ENCODE results near the gene PRKCE.

The PRKCE gene

GRCh38 chr2:45823723-45824206 is 172.3 kb downstream of the PRKCE start:
- 80 to 100% methylated on average over 4 of the region's 4 CpGs for WGBS, 2 experiments (ENCODE audit: insufficient coverage in 2 of 2)
- peaks cover 21% of the 10 kb centered on the region for H3K4me1 ChIP-seq (ENCODE audit: control insufficient read depth, insufficient read depth, low read length, poor library complexity, severe bottlenecking)
- H3K27ac ChIP-seq (ENCODE audit: low read depth, low read length, severe bottlenecking): no peak overlapping the region
- H3K4me3 ChIP-seq (ENCODE audit: extremely low read depth, insufficient read depth, low read length, poor library complexity, severe bottlenecking): no peak overlapping the region
- H3K9me3 ChIP-seq (ENCODE audit: control insufficient read depth, low read length): no peaks in the 10 kb centered on the region
- H3K36me3 ChIP-seq (ENCODE audit: control insufficient read depth, insufficient read depth, low read length): no peaks in the 10 kb centered on the region

- peaks cover 1% of the 10 kb centered on the region for H3K9me3 ChIP-seq (ENCODE audit: control insufficient read depth, low read length)
- H3K4me3 ChIP-seq (ENCODE audit: extremely low read depth, insufficient read depth, low read length, poor library complexity, severe bottlenecking): no peak overlapping the region
- WGBS, 2 experiments (ENCODE audit: insufficient coverage in 2 of 2): 86 to 95% methylated on average over 5 of the region's 6 CpGs
- H3K27ac ChIP-seq (ENCODE audit: low read depth, low read length, severe bottlenecking): no peak overlapping the region
- H3K36me3 ChIP-seq (ENCODE audit: control insufficient read depth, insufficient read depth, low read length): no peaks in the 10 kb centered on the region
- H3K4me1 ChIP-seq (ENCODE audit: control insufficient read depth, insufficient read depth, low read length, poor library complexity, severe bottlenecking): peaks cover 12% of the 10 kb centered on the region
Observed at GRCh38 chr2:45825001-45825651, 173.7 kb downstream of the PRKCE start.

- Histone ChIP-seq H3K36me3 (ENCODE audit: control insufficient read depth, insufficient read depth, low read length) (no peaks in the 10 kb centered on the region), H3K27ac (ENCODE audit: low read depth, low read length, severe bottlenecking) (no peak overlapping the region), H3K4me3 (ENCODE audit: extremely low read depth, insufficient read depth, low read length, poor library complexity, severe bottlenecking) (no peak overlapping the region), H3K9me3 (ENCODE audit: control insufficient read depth, low read length) (peaks cover 11% of the 10 kb centered on the region), H3K4me1 (ENCODE audit: control insufficient read depth, insufficient read depth, low read length, poor library complexity, severe bottlenecking) (peaks cover 6% of the 10 kb centered on the region)
- 89 to 95% methylated on average over 5 to 6 of the region's 6 CpGs for WGBS, 2 experiments (ENCODE audit: insufficient coverage in 2 of 2)
Observed at GRCh38 chr2:45826460-45826859, 175.0 kb downstream of the PRKCE start.

GRCh38 chr2:45826884-45827635 is 175.6 kb downstream of the PRKCE start:
- Histone ChIP-seq H3K27ac (ENCODE audit: low read depth, low read length, severe bottlenecking) (no peak overlapping the region), H3K4me3 (ENCODE audit: extremely low read depth, insufficient read depth, low read length, poor library complexity, severe bottlenecking) (no peak overlapping the region), H3K4me1 (ENCODE audit: control insufficient read depth, insufficient read depth, low read length, poor library complexity, severe bottlenecking) (peaks cover 6% of the 10 kb centered on the region), H3K36me3 (ENCODE audit: control insufficient read depth, insufficient read depth, low read length) (no peaks in the 10 kb centered on the region), H3K9me3 (ENCODE audit: control insufficient read depth, low read length) (peaks cover 11% of the 10 kb centered on the region)
- 74 to 93% methylated on average over 6 to 7 of the region's 10 CpGs for WGBS, 2 experiments (ENCODE audit: insufficient coverage in 2 of 2)

- peaks cover 11% of the 10 kb centered on the region for H3K9me3 ChIP-seq (ENCODE audit: control insufficient read depth, low read length)
- no peak overlapping the region for H3K27ac ChIP-seq (ENCODE audit: low read depth, low read length, severe bottlenecking)
- no peaks in the 10 kb centered on the region for H3K36me3 ChIP-seq (ENCODE audit: control insufficient read depth, insufficient read depth, low read length)
- no peak overlapping the region for H3K4me3 ChIP-seq (ENCODE audit: extremely low read depth, insufficient read depth, low read length, poor library complexity, severe bottlenecking)
- H3K4me1 ChIP-seq (ENCODE audit: control insufficient read depth, insufficient read depth, low read length, poor library complexity, severe bottlenecking): peaks cover 6% of the 10 kb centered on the region
Observed at GRCh38 chr2:45830322-45830721, 178.8 kb downstream of the PRKCE start.

GRCh38 chr2:45833301-45833967 is 182.0 kb downstream of the PRKCE start:
- 100% methylated on average over 1 of the region's 3 CpGs; no CpG with 5 or more reads in 1 of the 2 experiments for WGBS, 2 experiments (ENCODE audit: insufficient coverage in 2 of 2)
- H3K4me1 ChIP-seq (ENCODE audit: control insufficient read depth, insufficient read depth, low read length, poor library complexity, severe bottlenecking): no peaks in the 10 kb centered on the region

GRCh38 chr2:45833968-45834344 is 182.5 kb downstream of the PRKCE start:
- WGBS, 2 experiments (ENCODE audit: insufficient coverage in 2 of 2): 82 to 90% methylated on average over 3 of the region's 3 CpGs
- H3K36me3 ChIP-seq (ENCODE audit: control insufficient read depth, insufficient read depth, low read length): no peaks in the 10 kb centered on the region
- no peak overlapping the region for H3K4me3 ChIP-seq (ENCODE audit: extremely low read depth, insufficient read depth, low read length, poor library complexity, severe bottlenecking)
- H3K9me3 ChIP-seq (ENCODE audit: control insufficient read depth, low read length): peaks cover 11% of the 10 kb centered on the region
- no peaks in the 10 kb centered on the region for H3K4me1 ChIP-seq (ENCODE audit: control insufficient read depth, insufficient read depth, low read length, poor library complexity, severe bottlenecking)
- no peak overlapping the region for H3K27ac ChIP-seq (ENCODE audit: low read depth, low read length, severe bottlenecking)

More at GRCh38 chr2:45833301-45833967, 182.0 kb downstream of the PRKCE start:
- H3K27ac ChIP-seq (ENCODE audit: low read depth, low read length, severe bottlenecking): no peak overlapping the region
- no peaks in the 10 kb centered on the region for H3K36me3 ChIP-seq (ENCODE audit: control insufficient read depth, insufficient read depth, low read length)
- H3K4me3 ChIP-seq (ENCODE audit: extremely low read depth, insufficient read depth, low read length, poor library complexity, severe bottlenecking): no peak overlapping the region
- peaks cover 11% of the 10 kb centered on the region for H3K9me3 ChIP-seq (ENCODE audit: control insufficient read depth, low read length)

- no peaks in the 10 kb centered on the region for H3K36me3 ChIP-seq (ENCODE audit: control insufficient read depth, insufficient read depth, low read length)
- H3K4me1 ChIP-seq (ENCODE audit: control insufficient read depth, insufficient read depth, low read length, poor library complexity, severe bottlenecking): no peaks in the 10 kb centered on the region
- no peak overlapping the region for H3K27ac ChIP-seq (ENCODE audit: low read depth, low read length, severe bottlenecking)
- peaks cover 11% of the 10 kb centered on the region for H3K9me3 ChIP-seq (ENCODE audit: control insufficient read depth, low read length)
- H3K4me3 ChIP-seq (ENCODE audit: extremely low read depth, insufficient read depth, low read length, poor library complexity, severe bottlenecking): no peak overlapping the region
- 80% methylated on average over 1 of the region's 6 CpGs; no CpG with 5 or more reads in 1 of the 2 experiments for WGBS, 2 experiments (ENCODE audit: insufficient coverage in 2 of 2)
Observed at GRCh38 chr2:45834372-45834771, 182.9 kb downstream of the PRKCE start.

- WGBS, 2 experiments (ENCODE audit: insufficient coverage in 2 of 2): 97 to 100% methylated on average over 3 of the region's 5 CpGs
- Histone ChIP-seq H3K36me3 (ENCODE audit: control insufficient read depth, insufficient read depth, low read length) (no peaks in the 10 kb centered on the region), H3K27ac (ENCODE audit: low read depth, low read length, severe bottlenecking) (no peak overlapping the region), H3K9me3 (ENCODE audit: control insufficient read depth, low read length) (peaks cover 11% of the 10 kb centered on the region), H3K4me3 (ENCODE audit: extremely low read depth, insufficient read depth, low read length, poor library complexity, severe bottlenecking) (no peak overlapping the region), H3K4me1 (ENCODE audit: control insufficient read depth, insufficient read depth, low read length, poor library complexity, severe bottlenecking) (peaks cover 1% of the 10 kb centered on the region)
Observed at GRCh38 chr2:45834858-45835257, 183.4 kb downstream of the PRKCE start.

GRCh38 chr2:45836316-45836715 is 184.8 kb downstream of the PRKCE start:
- Histone ChIP-seq H3K36me3 (ENCODE audit: control insufficient read depth, insufficient read depth, low read length) (no peaks in the 10 kb centered on the region), H3K9me3 (ENCODE audit: control insufficient read depth, low read length) (no peaks in the 10 kb centered on the region), H3K4me1 (ENCODE audit: control insufficient read depth, insufficient read depth, low read length, poor library complexity, severe bottlenecking) (peaks cover 4% of the 10 kb centered on the region), H3K4me3 (ENCODE audit: extremely low read depth, insufficient read depth, low read length, poor library complexity, severe bottlenecking) (no peak overlapping the region), H3K27ac (ENCODE audit: low read depth, low read length, severe bottlenecking) (no peak overlapping the region)
- WGBS, 2 experiments (ENCODE audit: insufficient coverage in 2 of 2): 33 to 54% methylated on average over 2 of the region's 3 CpGs
